Mesendoderm (in vitro differentiated cells): ENCODE measurements around the gene GRK1.

ENCODE experiments used
- DNase-seq: peaks from one replicate; pipeline ENCODE4 v3.0.0; 2013
- H2AK5ac ChIP-seq: 2 replicates; pipeline ENCODE4 v1.6.1; 2013; ENCODE audit warnings: low read length, inconsistent platforms
- H2BK120ac ChIP-seq: 2 replicates; pipeline ENCODE4 v1.6.1; 2013; ENCODE audit warnings: low read depth, mild to moderate bottlenecking, low read length, moderate library complexity, mixed read lengths
- H2BK15ac ChIP-seq: replicated peaks from 2 replicates; pipeline ENCODE4 v1.6.1; 2013; ENCODE audit warnings: low read depth, mild to moderate bottlenecking, moderate library complexity
- H2BK5ac ChIP-seq: 2 replicates; pipeline ENCODE4 v1.6.1; 2013; ENCODE audit warnings: low read length, inconsistent platforms
- H3K18ac ChIP-seq: 2 replicates; pipeline ENCODE4 v1.6.1; 2013; ENCODE audit warnings: mild to moderate bottlenecking, low read length, mixed read lengths
- H3K23ac ChIP-seq: one replicate; pipeline ENCODE4 v1.6.1; 2013; ENCODE audit warnings: low read length
- H3K27ac ChIP-seq: 2 replicates; pipeline ENCODE4 v1.5.1; 2013; ENCODE audit warnings: low read depth, mild to moderate bottlenecking, inconsistent platforms, low read length, moderate library complexity
- H3K27me3 ChIP-seq: 2 replicates; pipeline ENCODE4 v1.6.1; 2013; ENCODE audit warnings: low read length, control low read depth, mild to moderate bottlenecking, inconsistent platforms; ENCODE audit not compliant: insufficient read depth, poor library complexity
- H3K36me3 ChIP-seq: 2 replicates; pipeline ENCODE4 v1.6.1; 2013; ENCODE audit warnings: low read length, inconsistent platforms; ENCODE audit not compliant: control insufficient read depth, insufficient read depth
- H3K4ac ChIP-seq: one replicate; pipeline ENCODE4 v1.6.1; 2013; ENCODE audit warnings: low read depth, mild to moderate bottlenecking, low read length, moderate library complexity
- H3K4me1 ChIP-seq: 2 replicates; pipeline ENCODE4 v1.6.1; 2013; ENCODE audit warnings: low read depth, low read length, inconsistent platforms; ENCODE audit not compliant: control insufficient read depth
- H3K4me2 ChIP-seq: 2 replicates; pipeline ENCODE4 v1.6.1; 2013; ENCODE audit warnings: low read length
- H3K4me3 ChIP-seq: 2 replicates; pipeline ENCODE4 v1.5.1; 2013; ENCODE audit warnings: mild to moderate bottlenecking, low read length
- H3K56ac ChIP-seq: one replicate; pipeline ENCODE4 v1.6.1; 2013; ENCODE audit warnings: low read length
- H3K79me1 ChIP-seq: 2 replicates; pipeline ENCODE4 v1.6.1; 2013; ENCODE audit warnings: low read length, inconsistent platforms
- H3K79me2 ChIP-seq: 2 replicates; pipeline ENCODE4 v1.6.1; 2013; ENCODE audit warnings: mild to moderate bottlenecking, low read length; ENCODE audit not compliant: control insufficient read depth, insufficient read depth
- H3K9ac ChIP-seq: 2 replicates; pipeline ENCODE4 v1.6.1; 2013; ENCODE audit warnings: low read length, inconsistent platforms
- H4K5ac ChIP-seq: one replicate; pipeline ENCODE4 v1.6.1; 2013; ENCODE audit warnings: low read length
- H4K8ac ChIP-seq: one replicate; pipeline ENCODE4 v1.6.1; 2013; ENCODE audit warnings: low read depth, mild to moderate bottlenecking, control low read depth, low read length, moderate library complexity
- WGBS: extraction: QIAGEN DNeasy Blood & Tissue Kit; methylation state at CpG from one replicate; pipeline ENCODE4 v1.1.7; 2013; ENCODE audit warnings: low lambda C conversion rate, missing lambda C conversion rate; ENCODE audit not compliant: insufficient coverage; ENCODE audit errors: extremely low coverage; 5-methylcytosine and 5-hydroxymethylcytosine counted together

The GRK1 gene

GRCh38 chr13:113742000-113742441 lies 75.0 kb downstream of the GRK1 start:
- H3K36me3 ChIP-seq = no peaks in the 10 kb centered on the region
- H3K9ac ChIP-seq = no peak overlapping the region
- no peak overlapping the region for H2BK5ac ChIP-seq
- no peak overlapping the region for H2AK5ac ChIP-seq
- no peak overlapping the region for H3K23ac ChIP-seq
- H2BK15ac ChIP-seq = no peak overlapping the region
- H3K4me1 ChIP-seq = no peaks in the 10 kb centered on the region
- H3K56ac ChIP-seq = no peak overlapping the region
- no peak overlapping the region for H4K8ac ChIP-seq
- no peak overlapping the region for H2BK120ac ChIP-seq
- peak; percentile 50 for DNase-seq
- no CpG with 5 or more reads among the region's 15 CpGs for WGBS
- H3K4me2 ChIP-seq = no peak overlapping the region
- H3K79me2 ChIP-seq = no peaks in the 10 kb centered on the region
- no peak overlapping the region for H3K18ac ChIP-seq
- no peaks in the 10 kb centered on the region for H3K27me3 ChIP-seq
- no peaks in the 10 kb centered on the region for H3K79me1 ChIP-seq
- H4K5ac ChIP-seq = no peak overlapping the region
- no peak overlapping the region for H3K4ac ChIP-seq
- no peak overlapping the region for H3K27ac ChIP-seq
- H3K4me3 ChIP-seq = no peak overlapping the region

- H3K79me1 ChIP-seq = no peaks in the 10 kb centered on the region
- no peak overlapping the region for H2BK5ac ChIP-seq
- H2BK120ac ChIP-seq = no peak overlapping the region
- H2BK15ac ChIP-seq = no peak overlapping the region
- no peak overlapping the region for H3K4me2 ChIP-seq
- H3K4me3 ChIP-seq = no peak overlapping the region
- H3K18ac ChIP-seq = no peak overlapping the region
- H3K23ac ChIP-seq = no peak overlapping the region
- no peak for DNase-seq
- H3K79me2 ChIP-seq = no peaks in the 10 kb centered on the region
- no peaks in the 10 kb centered on the region for H3K27me3 ChIP-seq
- no peak overlapping the region for H4K5ac ChIP-seq
- WGBS = no CpG with 5 or more reads among the region's 21 CpGs
- H2AK5ac ChIP-seq = no peak overlapping the region
- no peak overlapping the region for H4K8ac ChIP-seq
- no peaks in the 10 kb centered on the region for H3K36me3 ChIP-seq
- H3K9ac ChIP-seq = no peak overlapping the region
- no peak overlapping the region for H3K27ac ChIP-seq
- no peaks in the 10 kb centered on the region for H3K4me1 ChIP-seq
- no peak overlapping the region for H3K56ac ChIP-seq
- no peak overlapping the region for H3K4ac ChIP-seq
These were observed 75.6 kb downstream of the GRK1 start for GRCh38 chr13:113742445-113743120.

GRCh38 chr13:113743366-113744195 lies 76.6 kb downstream of the GRK1 start:
- H4K5ac ChIP-seq = no peak overlapping the region
- DNase-seq = no peak
- no peak overlapping the region for H3K9ac ChIP-seq
- H3K27me3 ChIP-seq = no peaks in the 10 kb centered on the region
- H3K79me1 ChIP-seq = no peaks in the 10 kb centered on the region
- no peak overlapping the region for H2BK5ac ChIP-seq
- no CpG with 5 or more reads among the region's 24 CpGs for WGBS
- H3K36me3 ChIP-seq = no peaks in the 10 kb centered on the region
- no peak overlapping the region for H3K27ac ChIP-seq
- H3K4me3 ChIP-seq = no peak overlapping the region
- no peak overlapping the region for H3K4me2 ChIP-seq
- H3K4me1 ChIP-seq = no peaks in the 10 kb centered on the region
- no peak overlapping the region for H2BK15ac ChIP-seq
- H2BK120ac ChIP-seq = no peak overlapping the region
- H4K8ac ChIP-seq = no peak overlapping the region
- no peak overlapping the region for H3K56ac ChIP-seq
- no peak overlapping the region for H3K4ac ChIP-seq
- H3K18ac ChIP-seq = no peak overlapping the region
- H3K23ac ChIP-seq = no peak overlapping the region
- no peaks in the 10 kb centered on the region for H3K79me2 ChIP-seq
- H2AK5ac ChIP-seq = no peak overlapping the region

- no peak for DNase-seq
- H3K23ac ChIP-seq = no peak overlapping the region
- no peaks in the 10 kb centered on the region for H3K79me1 ChIP-seq
- H2BK5ac ChIP-seq = no peak overlapping the region
- no peak overlapping the region for H3K18ac ChIP-seq
- no peak overlapping the region for H2BK120ac ChIP-seq
- no peaks in the 10 kb centered on the region for H3K4me1 ChIP-seq
- no peak overlapping the region for H4K5ac ChIP-seq
- H3K9ac ChIP-seq = no peak overlapping the region
- no peak overlapping the region for H4K8ac ChIP-seq
- H3K79me2 ChIP-seq = no peaks in the 10 kb centered on the region
- H2AK5ac ChIP-seq = no peak overlapping the region
- no peak overlapping the region for H3K56ac ChIP-seq
- no peak overlapping the region for H2BK15ac ChIP-seq
- H3K4me3 ChIP-seq = no peak overlapping the region
- H3K36me3 ChIP-seq = no peaks in the 10 kb centered on the region
- H3K4ac ChIP-seq = no peak overlapping the region
- no peak overlapping the region for H3K27ac ChIP-seq
- no peak overlapping the region for H3K4me2 ChIP-seq
- WGBS = no CpG with 5 or more reads among the region's 21 CpGs
- no peaks in the 10 kb centered on the region for H3K27me3 ChIP-seq
These were observed 77.4 kb downstream of the GRK1 start for GRCh38 chr13:113744197-113745000.

GRCh38 chr13:113745059-113745458 lies 78.0 kb downstream of the GRK1 start:
- WGBS = no CpG with 5 or more reads among the region's 9 CpGs

More at GRCh38 chr13:113745059-113745458, 78.0 kb downstream of the GRK1 start:
- Histone ChIP-seq H3K4me3 (no peak overlapping the region), H3K9ac (no peak overlapping the region), H2BK5ac (no peak overlapping the region), H3K4me1 (no peaks in the 10 kb centered on the region), H3K4ac (no peak overlapping the region), H2BK120ac (no peak overlapping the region), H4K8ac (no peak overlapping the region), H3K79me2 (no peaks in the 10 kb centered on the region), H3K4me2 (no peak overlapping the region), H3K56ac (no peak overlapping the region), H2BK15ac (no peak overlapping the region), H3K36me3 (no peaks in the 10 kb centered on the region), H2AK5ac (no peak overlapping the region), H3K79me1 (no peaks in the 10 kb centered on the region), H3K27ac (no peak overlapping the region), H3K27me3 (no peaks in the 10 kb centered on the region), H3K23ac (no peak overlapping the region), H4K5ac (no peak overlapping the region), H3K18ac (no peak overlapping the region)
- no peak for DNase-seq
